PC-3 (cell line): Measurements from ENCODE around the gene ATP1B4. TPM values are rescaled to one million over a fixed set of nuclear protein-coding genes. Genes with fewer than 3 reads are reported as not detected.

Experiments
- total RNA-seq: library from RNA; depleted of rRNA; stranded (reverse); fragments of >200 nt; gene quantifications from 2 replicates; pipeline ENCODE4 v1.2.3, GENCODE V29; 2014; rRNA removed

The ATP1B4 gene
- total RNA-seq, 1 experiment from 2014 or later, result not detected

Other genes starting within 250 kb of the ATP1B4 start
- not detected in 2 replicates for gene RHOXF1, start 246.2 kb upstream of the ATP1B4 start, total RNA-seq
- not detected in 2 replicates for gene RHOXF2, start 203.5 kb upstream of the ATP1B4 start, total RNA-seq
- gene ZBTB33, start 111.3 kb upstream of the ATP1B4 start, total RNA-seq, result 12.1 and 14.3 TPM in 2 replicates
- not detected in 2 replicates for gene TMEM255A, start 50.6 kb upstream of the ATP1B4 start, total RNA-seq
- gene LAMP2, start 107.2 kb downstream of the ATP1B4 start, total RNA-seq, result 51.5 and 53.8 TPM in 2 replicates
- gene CUL4B, start 198.9 kb downstream of the ATP1B4 start, total RNA-seq, result 38.1 and 47.6 TPM in 2 replicates
- 50.0 and 83.7 TPM in 2 replicates for gene MCTS1, start 242.0 kb downstream of the ATP1B4 start, total RNA-seq